Mammary epithelial cell (primary cell): Measurements from ENCODE around the gene MAGI1.

Experiments
- CTCF ChIP-seq, 2 donors: IDR thresholded peaks in 1 of 2; conservative IDR thresholded peaks in 1 of 2; 2 replicates each; pipeline ENCODE4 v1.5.1; 2011 to 2012; ENCODE audit warnings: inconsistent platforms in 2 of 2, low read length in 2 of 2, mild to moderate bottlenecking in 2 of 2, control low read depth in 1 of 2, low read depth in 1 of 2; ENCODE audit not compliant: insufficient read depth in 1 of 2; ENCODE audit errors: extremely low read depth in 1 of 2
- EZH2 ChIP-seq: IDR thresholded peaks from 2 replicates; pipeline ENCODE4 v1.6.1; 2012; ENCODE audit warnings: low read length, inconsistent platforms, borderline replicate concordance

GRCh38 chr3:65777050-65777449, 261.7 kb downstream of the MAGI1 start:
- TF ChIP-seq CTCF (conservative IDR thresholded peaks at IDR 0.05 in 1 of 2, IDR thresholded peaks at IDR 0.05 in 1 of 2; ENCODE audit: extremely low read depth in 1 of 2, insufficient read depth in 1 of 2, low read depth in 1 of 2, low read length in 2 of 2) (no peak), EZH2 (no peak)
